GM12892 (cell line): Measurements from ENCODE around the gene SH3RF3.

Source experiments
- POLR2A ChIP-seq: IDR thresholded peaks from 2 replicates; pipeline ENCODE4 v1.6.1; 2011; ENCODE audit warnings: low read depth, low read length, control low read depth
- POLR2AphosphoS5 ChIP-seq: IDR thresholded peaks from 2 replicates; pipeline ENCODE4 v1.6.1; 2011; ENCODE audit warnings: low read depth, low read length, control low read depth
- TAF1 ChIP-seq: IDR thresholded peaks from 2 replicates; pipeline ENCODE4 v1.6.1; 2011; ENCODE audit warnings: low read depth, mild to moderate bottlenecking, control low read depth, low read length, borderline replicate concordance

DNA sequence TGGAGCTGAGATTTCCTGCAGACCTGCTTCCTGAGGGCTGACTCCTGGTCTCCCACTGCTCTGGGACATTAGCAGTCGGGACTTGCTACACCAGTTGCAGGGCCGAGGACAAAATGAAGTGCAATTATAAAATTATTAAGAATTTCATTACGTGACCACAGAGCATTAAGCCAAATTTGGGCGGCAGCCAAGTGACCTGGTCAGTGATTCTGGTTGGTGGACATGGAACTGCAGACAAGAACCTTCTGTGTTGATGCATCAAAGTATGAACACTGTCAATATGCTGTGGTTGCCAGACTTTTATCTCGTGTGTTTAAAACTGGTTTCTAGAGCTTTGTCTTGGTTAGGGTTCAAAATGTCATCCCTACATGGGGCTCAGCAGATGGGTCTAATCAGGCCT, 24.8 kb downstream of the SH3RF3 start:
- no peak for TF ChIP-seq POLR2A
- TF ChIP-seq TAF1, result no peak
- TF ChIP-seq POLR2AphosphoS5, result no peak
